Measurements from ENCODE around the gene OTULIN. TPM values are rescaled to one million over a fixed set of nuclear protein-coding genes. Genes with fewer than 3 reads are reported as not detected.

The OTULIN gene
- total RNA-seq, 1 experiment from 2014 or later: 20.0 TPM

DNA sequence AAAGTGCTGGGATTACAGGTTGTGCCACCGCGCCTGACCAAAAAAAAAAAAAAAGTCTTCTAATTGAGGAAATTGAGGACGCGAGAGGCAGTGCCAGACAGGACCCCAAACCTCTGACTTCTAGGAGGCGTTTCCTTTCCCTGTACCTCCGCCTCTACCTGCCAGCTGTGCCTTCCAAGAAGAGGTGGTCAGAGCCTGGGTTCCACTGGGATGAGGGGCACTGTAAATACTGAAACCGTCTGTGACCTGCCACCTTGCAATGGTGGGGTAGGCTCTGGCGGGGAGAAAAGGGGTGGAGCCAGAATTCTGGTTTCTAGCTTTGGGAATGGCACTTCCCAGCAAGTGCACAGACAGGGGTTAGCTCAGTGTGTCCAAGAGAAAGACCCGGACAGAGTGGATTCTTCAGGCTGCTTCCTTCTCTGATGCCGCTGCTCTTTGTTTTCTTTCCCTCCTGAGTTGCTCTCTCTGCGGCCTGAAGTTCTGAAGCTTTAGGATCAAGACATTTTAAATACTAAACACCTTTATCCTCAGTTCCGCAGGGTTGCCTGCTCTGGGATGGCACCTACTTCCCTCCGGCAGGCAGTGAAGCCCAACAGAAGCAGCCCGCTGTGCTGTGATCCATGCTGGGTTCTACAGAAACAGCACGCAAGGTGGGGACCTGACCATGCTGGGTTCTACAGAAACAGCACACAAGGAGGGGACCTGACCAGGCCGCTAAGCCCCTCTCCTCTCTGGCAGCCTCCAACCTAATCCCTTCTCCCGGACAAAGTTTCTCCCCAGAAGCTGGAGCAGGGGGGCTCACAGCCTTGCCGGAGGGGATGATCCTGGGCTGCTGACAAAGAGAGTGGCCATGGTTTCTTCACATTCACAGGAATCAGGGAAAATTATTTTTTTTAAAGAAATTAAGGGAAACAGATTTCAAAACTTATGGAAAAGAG, 65.2 kb downstream of the OTULIN start:
- H3K27ac ChIP-seq (ENCODE audit: low read depth, low read length, poor library complexity, severe bottlenecking): no peak overlapping the region
- POLR2A ChIA-PET (ENCODE audit: low non-redundant PET): no interaction called here
- no TSS peak for BruUV-seq (replicated peaks)
- H3K27me3 ChIP-seq (replicated peaks; ENCODE audit: insufficient read depth, low read depth, low read length, poor library complexity): no peaks in the 10 kb centered on the region
- intact Hi-C loops (cut with micrococcal nuclease; ENCODE audit: unreplicated experiment): loop anchor here (5.0 kb wide), 1 partner anchor 143 kb away; the partner anchor contains the start of gene ANKH
- TF ChIP-seq, protein P1, sequence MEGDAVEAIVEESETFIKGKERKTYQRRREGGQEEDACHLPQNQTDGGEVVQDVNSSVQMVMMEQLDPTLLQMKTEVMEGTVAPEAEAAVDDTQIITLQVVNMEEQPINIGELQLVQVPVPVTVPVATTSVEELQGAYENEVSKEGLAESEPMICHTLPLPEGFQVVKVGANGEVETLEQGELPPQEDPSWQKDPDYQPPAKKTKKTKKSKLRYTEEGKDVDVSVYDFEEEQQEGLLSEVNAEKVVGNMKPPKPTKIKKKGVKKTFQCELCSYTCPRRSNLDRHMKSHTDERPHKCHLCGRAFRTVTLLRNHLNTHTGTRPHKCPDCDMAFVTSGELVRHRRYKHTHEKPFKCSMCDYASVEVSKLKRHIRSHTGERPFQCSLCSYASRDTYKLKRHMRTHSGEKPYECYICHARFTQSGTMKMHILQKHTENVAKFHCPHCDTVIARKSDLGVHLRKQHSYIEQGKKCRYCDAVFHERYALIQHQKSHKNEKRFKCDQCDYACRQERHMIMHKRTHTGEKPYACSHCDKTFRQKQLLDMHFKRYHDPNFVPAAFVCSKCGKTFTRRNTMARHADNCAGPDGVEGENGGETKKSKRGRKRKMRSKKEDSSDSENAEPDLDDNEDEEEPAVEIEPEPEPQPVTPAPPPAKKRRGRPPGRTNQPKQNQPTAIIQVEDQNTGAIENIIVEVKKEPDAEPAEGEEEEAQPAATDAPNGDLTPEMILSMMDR (conservative IDR thresholded peaks at IDR 0.05; ENCODE audit: low read depth, low read length): no peak
- TF ChIP-seq EZH2 (IDR thresholded peaks at IDR 0.05; ENCODE audit: borderline replicate concordance, low read depth, low read length, poor library complexity, severe bottlenecking): no peak
- H3K36me3 ChIP-seq (ENCODE audit: insufficient read depth, low read length, poor library complexity, severe bottlenecking): no peaks in the 10 kb centered on the region
- CTCF ChIA-PET: no interaction called here
- no peaks in the 10 kb centered on the region for H3K9me3 ChIP-seq (ENCODE audit: low read depth, low read length, poor library complexity, severe bottlenecking)
- no peak overlapping the region for H3K4me3 ChIP-seq (ENCODE audit: low read depth, low read length, poor library complexity, severe bottlenecking)
- H3K4me1 ChIP-seq (ENCODE audit: insufficient read depth, low read length, poor library complexity, severe bottlenecking): no peaks in the 10 kb centered on the region
- no peak for DNase-seq (ENCODE audit: low spot score)

- Histone ChIP-seq H3K36me3 (ENCODE audit: insufficient read depth, low read length, poor library complexity, severe bottlenecking) (no peaks in the 10 kb centered on the region), H3K9me3 (ENCODE audit: low read depth, low read length, poor library complexity, severe bottlenecking) (no peaks in the 10 kb centered on the region), H3K27ac (ENCODE audit: low read depth, low read length, poor library complexity, severe bottlenecking) (no peak overlapping the region), H3K4me3 (ENCODE audit: low read depth, low read length, poor library complexity, severe bottlenecking) (no peak overlapping the region), H3K27me3 (replicated peaks; ENCODE audit: insufficient read depth, low read depth, low read length, poor library complexity) (no peaks in the 10 kb centered on the region), H3K4me1 (ENCODE audit: insufficient read depth, low read length, poor library complexity, severe bottlenecking) (no peaks in the 10 kb centered on the region)
- intact Hi-C loops (cut with micrococcal nuclease; ENCODE audit: unreplicated experiment): no loop called here
- ChIA-PET POLR2A (ENCODE audit: low non-redundant PET) (no interaction called here), CTCF (no interaction called here)
- TF ChIP-seq EZH2 (IDR thresholded peaks at IDR 0.05; ENCODE audit: borderline replicate concordance, low read depth, low read length, poor library complexity, severe bottlenecking): no peak
- TF ChIP-seq, protein P1 (conservative IDR thresholded peaks at IDR 0.05; ENCODE audit: low read depth, low read length): no peak
- BruUV-seq (replicated peaks): no TSS peak
- no peak for DNase-seq (ENCODE audit: low spot score)
Measured at GRCh38 chr5:14730466-14730865, 65.9 kb downstream of the OTULIN start.

- Histone ChIP-seq H3K4me1 (ENCODE audit: insufficient read depth, low read length, poor library complexity, severe bottlenecking) (no peaks in the 10 kb centered on the region), H3K9me3 (ENCODE audit: low read depth, low read length, poor library complexity, severe bottlenecking) (no peaks in the 10 kb centered on the region), H3K27me3 (replicated peaks; ENCODE audit: insufficient read depth, low read depth, low read length, poor library complexity) (no peaks in the 10 kb centered on the region), H3K27ac (ENCODE audit: low read depth, low read length, poor library complexity, severe bottlenecking) (no peak overlapping the region), H3K4me3 (ENCODE audit: low read depth, low read length, poor library complexity, severe bottlenecking) (no peak overlapping the region), H3K36me3 (ENCODE audit: insufficient read depth, low read length, poor library complexity, severe bottlenecking) (no peaks in the 10 kb centered on the region)
- ChIA-PET POLR2A (ENCODE audit: low non-redundant PET) (no interaction called here), CTCF (no interaction called here)
- no TSS peak for BruUV-seq (replicated peaks)
- DNase-seq (ENCODE audit: low spot score): no peak
- no peak for TF ChIP-seq EZH2 (IDR thresholded peaks at IDR 0.05; ENCODE audit: borderline replicate concordance, low read depth, low read length, poor library complexity, severe bottlenecking)
- TF ChIP-seq, protein P1 (conservative IDR thresholded peaks at IDR 0.05; ENCODE audit: low read depth, low read length): no peak
- intact Hi-C loops (cut with micrococcal nuclease; ENCODE audit: unreplicated experiment): no loop called here
Measured at GRCh38 chr5:14730881-14731280, 66.4 kb downstream of the OTULIN start.

All from A673 (cell line).